Fibroblast of lung (primary cell): ENCODE measurements around the gene RAP1GAP2. TPM values are rescaled to one million over a fixed set of nuclear protein-coding genes. Genes with fewer than 3 reads are reported as not detected.

ENCODE experiments used
- DNase-seq, 2 donors: peaks; one replicate each; pipeline versions ENCODE4 v3.0.0 to v3.0.0-alpha.2; 2010; ENCODE audit warnings: low read depth in 2 of 2
- H2AFZ ChIP-seq: 2 replicates; pipeline ENCODE4 v1.5.1; 2012; ENCODE audit warnings: low read length, control low read depth, inconsistent platforms
- H3K27ac ChIP-seq: 2 replicates; pipeline ENCODE4 v1.5.1; 2011; ENCODE audit warnings: low read length, control low read depth; ENCODE audit not compliant: insufficient read depth
- H3K27me3 ChIP-seq: 2 replicates; pipeline ENCODE4 v1.5.1; 2011; ENCODE audit warnings: mild to moderate bottlenecking, low read length; ENCODE audit not compliant: control insufficient read depth, insufficient read depth
- H3K36me3 ChIP-seq: 2 replicates; pipeline ENCODE4 v1.5.1; 2011; ENCODE audit warnings: low read length; ENCODE audit not compliant: control insufficient read depth, insufficient read depth
- H3K4me1 ChIP-seq: 2 replicates; pipeline ENCODE4 v1.5.1; 2011; ENCODE audit warnings: low read length; ENCODE audit not compliant: control insufficient read depth, insufficient read depth; ENCODE audit errors: extremely low read depth
- H3K4me2 ChIP-seq: 2 replicates; pipeline ENCODE4 v1.5.1; 2011; ENCODE audit warnings: low read length, control low read depth; ENCODE audit not compliant: insufficient read depth; ENCODE audit errors: extremely low read depth
- H3K4me3 ChIP-seq, 4 experiments: fragments of 200-600 bp in 1 of 4; sonication (generic) in 1 of 4; replicated peaks in 1 of 4; 2 replicates each; pipeline ENCODE4 v1.5.1; 2011 to 2016; ENCODE audit warnings: low read length in 4 of 4, low read depth in 3 of 4, mild to moderate bottlenecking in 3 of 4, control low read depth in 2 of 4, inconsistent platforms in 1 of 4, mixed read lengths in 1 of 4; ENCODE audit not compliant: insufficient read depth in 1 of 4; ENCODE audit errors: control extremely low read depth in 1 of 4
- H3K79me2 ChIP-seq: 2 replicates; pipeline ENCODE4 v1.5.1; 2012; ENCODE audit warnings: mild to moderate bottlenecking, low read length, inconsistent platforms; ENCODE audit not compliant: control insufficient read depth, insufficient read depth
- H3K9ac ChIP-seq: 2 replicates; pipeline ENCODE4 v1.5.1; 2011; ENCODE audit warnings: mild to moderate bottlenecking, low read length, control low read depth; ENCODE audit not compliant: insufficient read depth
- H3K9me3 ChIP-seq: 2 replicates; pipeline ENCODE4 v1.5.1; 2012; ENCODE audit warnings: low read depth, low read length; ENCODE audit not compliant: control insufficient read depth, insufficient read depth
- H4K20me1 ChIP-seq: 2 replicates; pipeline ENCODE4 v1.5.1; 2011; ENCODE audit warnings: low read length; ENCODE audit not compliant: control insufficient read depth, insufficient read depth; ENCODE audit errors: extremely low read depth
- CTCF ChIP-seq, 2 donors: IDR thresholded peaks in 1 of 2; conservative IDR thresholded peaks in 1 of 2; 1 replicate in 1 of 2; 2 replicates in 1 of 2; pipeline ENCODE4 v1.5.1; 2011 to 2012; ENCODE audit warnings: low read length in 2 of 2, control low read depth in 1 of 2, inconsistent platforms in 1 of 2, low read depth in 1 of 2, mild to moderate bottlenecking in 1 of 2
- EZH2 ChIP-seq: IDR thresholded peaks from 2 replicates; pipeline ENCODE4 v1.5.1; 2012; ENCODE audit warnings: low read length, control low read depth, mild to moderate bottlenecking; ENCODE audit errors: missing control alignments
- polyA plus RNA-seq, 2 donors: library from polyadenylated mRNA; depleted of rRNA in 1 of 2; stranded (reverse) in 1 of 2; unstranded in 1 of 2; fragments of >200 nt; gene quantifications; 2 replicates each; pipeline ENCODE4 v1.2.1, GENCODE V29; 2011 to 2012; ENCODE audit warnings: missing spikeins in 1 of 2
- total RNA-seq: library from RNA; depleted of rRNA; stranded (reverse); fragments of >200 nt; gene quantifications from 2 replicates; pipeline ENCODE4 v1.2.1, GENCODE V29; 2014

RAP1GAP2 gene
- total and polyA plus RNA-seq, 2 donors (not counting 1 experiment from before 2014, with no cell fraction given) = 0.33 to 0.99 TPM

- H3K4me3 ChIP-seq = no peak overlapping the region
- H2AFZ ChIP-seq = no peak overlapping the region
- TF ChIP-seq CTCF (conservative IDR thresholded peaks at IDR 0.05 in 1 of 2, IDR thresholded peaks at IDR 0.05 in 1 of 2; ENCODE audit: low read depth in 1 of 2, low read length in 2 of 2) = no peak
- no peak for TF ChIP-seq EZH2
- H3K9ac ChIP-seq = no peak overlapping the region
- H4K20me1 ChIP-seq = no peaks in the 10 kb centered on the region
- no peaks in the 10 kb centered on the region for H3K9me3 ChIP-seq
- DNase-seq = no peak
- H3K36me3 ChIP-seq = no peaks in the 10 kb centered on the region
- H3K4me1 ChIP-seq = no peaks in the 10 kb centered on the region
- H3K79me2 ChIP-seq = no peaks in the 10 kb centered on the region
- no peak overlapping the region for H3K27ac ChIP-seq
- H3K4me2 ChIP-seq = no peak overlapping the region
- peaks cover 2% of the 10 kb centered on the region for H3K27me3 ChIP-seq
These were observed 7.7 kb downstream of the RAP1GAP2 start for GRCh38 chr17:2803971-2804370.

- H3K4me1 ChIP-seq = no peaks in the 10 kb centered on the region
- no peaks in the 10 kb centered on the region for H3K9me3 ChIP-seq
- peaks cover 2% of the 10 kb centered on the region for H3K27me3 ChIP-seq
- no peak overlapping the region for H3K9ac ChIP-seq
- no peak overlapping the region for H3K4me3 ChIP-seq
- no peak overlapping the region for H3K27ac ChIP-seq
- H3K4me2 ChIP-seq = no peak overlapping the region
- H2AFZ ChIP-seq = no peak overlapping the region
- no peaks in the 10 kb centered on the region for H3K79me2 ChIP-seq
- no peak for TF ChIP-seq CTCF (conservative IDR thresholded peaks at IDR 0.05 in 1 of 2, IDR thresholded peaks at IDR 0.05 in 1 of 2; ENCODE audit: low read depth in 1 of 2, low read length in 2 of 2)
- TF ChIP-seq EZH2 = no peak
- H3K36me3 ChIP-seq = no peaks in the 10 kb centered on the region
- DNase-seq = no peak
- no peaks in the 10 kb centered on the region for H4K20me1 ChIP-seq
These were observed 8.7 kb downstream of the RAP1GAP2 start for GRCh38 chr17:2804912-2805311.

- Histone ChIP-seq H3K36me3 (no peaks in the 10 kb centered on the region), H3K4me1 (no peaks in the 10 kb centered on the region)
- TF ChIP-seq EZH2 (no peak), CTCF (conservative IDR thresholded peaks at IDR 0.05 in 1 of 2, IDR thresholded peaks at IDR 0.05 in 1 of 2; ENCODE audit: low read depth in 1 of 2, low read length in 2 of 2) (no peak)
These were observed 9.7 kb downstream of the RAP1GAP2 start for GRCh38 chr17:2805961-2806360.

More at GRCh38 chr17:2805961-2806360, 9.7 kb downstream of the RAP1GAP2 start:
- Histone ChIP-seq H3K27me3 (peaks cover 2% of the 10 kb centered on the region), H2AFZ (no peak overlapping the region), H4K20me1 (no peaks in the 10 kb centered on the region), H3K4me3 (no peak overlapping the region), H3K9ac (no peak overlapping the region), H3K4me2 (no peak overlapping the region), H3K79me2 (no peaks in the 10 kb centered on the region), H3K27ac (no peak overlapping the region), H3K9me3 (no peaks in the 10 kb centered on the region)
- DNase-seq = no peak
